Right forelimb (tissue), 1 donor: ENCODE data around the gene ZIC2.
"Not testable (repeated sequence)": the region's sequence is repeated elsewhere in the genome, so short reads cannot be mapped to it uniquely, and the experiment has no call there.

ENCODE experiments used
- DNase-seq: peaks from one replicate; pipeline ENCODE4 v3.0.0-alpha.2; 2018

ZIC2 gene

DNA sequence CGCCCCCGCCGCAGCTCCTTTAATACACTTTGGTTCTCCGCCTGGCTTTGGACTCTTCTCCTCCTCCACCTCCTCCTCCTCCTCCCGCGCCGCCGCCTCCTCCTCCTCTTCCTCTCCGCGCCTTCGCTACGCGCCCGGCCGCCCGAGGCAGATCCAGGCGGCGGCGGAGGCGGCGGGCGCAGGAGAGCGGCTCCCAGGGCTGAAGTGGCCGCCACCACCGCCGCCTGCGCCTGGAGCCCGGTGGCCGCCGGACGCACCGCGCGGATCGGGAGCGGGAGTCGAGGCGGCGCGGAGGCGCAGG is at the start of gene ZIC2:
Gene ZIC2 (plus strand): TSS at position 50 of the 301 bp plus-strand sequence. CDS start 281 bp downstream, outside the sequence.
- DNase-seq = no peak

DNA sequence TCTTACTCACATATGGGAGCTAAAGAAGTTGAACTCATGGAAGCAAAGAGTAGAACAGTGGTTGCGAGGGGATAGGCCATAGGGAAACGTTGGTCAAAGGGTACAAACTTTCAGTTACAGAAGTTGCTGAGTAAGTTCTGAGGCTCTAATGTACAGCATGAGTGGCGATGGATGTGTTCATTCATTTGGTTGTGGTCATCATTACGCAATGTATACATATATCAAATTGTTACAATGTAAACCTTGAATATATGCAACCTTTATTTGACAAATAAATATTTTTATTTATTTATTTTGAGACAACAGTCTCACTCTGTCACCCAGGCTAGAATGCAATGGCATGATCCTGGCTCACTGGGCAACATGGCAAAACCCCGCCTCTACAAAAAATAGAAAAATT is 48.7 kb upstream of the ZIC2 start:
- no peak for DNase-seq

DNA sequence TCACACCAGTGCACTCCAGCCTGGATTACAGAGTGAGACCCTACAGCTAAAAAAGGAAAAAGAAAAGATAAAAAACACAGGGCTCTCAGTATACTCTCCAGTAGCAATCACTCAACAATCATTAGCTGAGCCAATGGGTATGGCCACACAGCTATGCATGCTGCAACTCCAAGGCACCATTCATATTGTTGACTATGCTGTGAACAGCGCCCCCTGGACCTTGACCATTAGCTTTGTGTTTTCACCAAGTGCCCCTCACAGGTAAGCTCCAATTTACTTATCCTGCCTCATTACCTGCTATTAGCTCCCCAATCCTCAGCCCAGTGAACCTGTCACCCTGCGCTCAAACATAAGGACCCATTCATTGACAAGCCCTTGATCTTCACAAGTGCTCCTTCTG is 45.8 kb upstream of the ZIC2 start:
- DNase-seq = no peak

DNA sequence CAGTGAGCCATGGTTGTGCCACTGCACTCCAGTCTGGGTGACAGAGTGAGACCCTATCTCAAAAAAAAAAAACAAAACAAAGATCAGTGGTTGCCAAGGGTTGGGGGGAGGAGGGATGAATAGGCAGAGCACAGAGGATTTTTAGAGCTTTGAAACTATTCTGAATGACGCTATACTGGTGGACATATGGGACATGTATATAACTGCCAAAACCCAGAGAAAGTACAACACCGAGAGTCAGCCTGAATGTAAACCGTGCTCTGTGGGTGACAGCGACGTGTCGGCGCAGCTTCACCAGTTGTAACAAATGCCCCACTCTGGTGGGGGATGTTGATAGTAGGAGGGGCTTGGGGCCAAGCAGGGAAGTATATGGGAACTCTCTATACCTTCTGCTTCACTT is 42.9 kb upstream of the ZIC2 start:
- DNase-seq = no peak

DNA sequence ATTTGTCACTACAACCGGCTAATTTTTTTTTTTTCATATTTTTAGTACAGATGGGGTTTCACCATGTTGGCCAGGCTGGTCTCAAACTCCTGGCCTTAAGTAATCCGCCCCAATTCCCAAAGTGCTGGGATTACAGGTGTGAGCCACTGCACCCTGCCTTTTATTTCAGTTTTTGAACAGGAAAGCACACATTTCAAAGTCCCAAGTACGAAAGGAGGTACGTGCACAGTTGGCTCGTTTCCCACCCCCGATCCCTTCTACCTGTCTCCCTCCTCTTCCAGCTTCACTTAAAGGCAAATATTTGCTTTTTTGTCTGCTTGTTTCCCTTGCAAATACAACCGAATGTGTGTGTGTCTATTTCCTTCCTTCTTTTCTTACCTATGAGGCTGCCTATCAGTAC is 40.5 kb upstream of the ZIC2 start:
- DNase-seq = no peak

DNA sequence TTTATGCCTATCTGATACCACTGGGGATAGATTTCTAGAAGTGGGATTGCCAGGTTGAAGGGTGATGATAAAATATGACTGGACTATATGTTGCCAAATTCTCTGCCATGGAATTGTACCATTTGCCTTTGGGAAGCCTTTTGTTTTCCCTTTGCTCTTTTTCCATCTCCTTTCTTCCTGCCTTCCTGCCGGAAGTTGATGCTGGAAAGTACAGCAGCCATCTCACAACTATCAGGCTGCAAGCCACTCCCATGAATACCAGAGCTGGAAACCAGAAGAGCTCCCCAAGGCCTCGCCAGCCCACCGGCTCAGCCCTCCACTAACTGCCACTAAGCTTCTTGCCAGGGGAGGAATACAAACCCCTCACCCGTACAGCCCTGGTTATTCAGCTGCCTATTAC is 39.7 kb upstream of the ZIC2 start:
- DNase-seq = no peak

DNA sequence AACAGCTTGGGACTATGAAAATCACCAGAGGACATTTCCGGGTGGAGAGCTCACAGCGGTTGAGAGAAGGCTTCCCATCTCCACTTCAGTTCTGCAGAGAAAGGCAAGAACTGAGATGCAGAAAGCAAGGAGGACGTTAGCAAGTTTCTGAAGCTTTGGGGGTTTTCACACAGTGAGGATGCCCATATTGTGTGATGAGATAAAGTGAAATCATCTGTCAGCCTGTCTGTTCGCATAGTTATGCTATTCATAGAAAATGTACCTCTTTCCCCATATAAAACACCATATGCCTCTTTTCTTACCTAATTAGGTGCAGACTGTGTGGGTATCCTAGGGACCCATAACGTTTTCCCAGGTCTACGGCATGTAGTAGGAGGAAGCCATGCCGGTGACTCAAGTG is 37.5 kb upstream of the ZIC2 start:
- no peak for DNase-seq

DNA sequence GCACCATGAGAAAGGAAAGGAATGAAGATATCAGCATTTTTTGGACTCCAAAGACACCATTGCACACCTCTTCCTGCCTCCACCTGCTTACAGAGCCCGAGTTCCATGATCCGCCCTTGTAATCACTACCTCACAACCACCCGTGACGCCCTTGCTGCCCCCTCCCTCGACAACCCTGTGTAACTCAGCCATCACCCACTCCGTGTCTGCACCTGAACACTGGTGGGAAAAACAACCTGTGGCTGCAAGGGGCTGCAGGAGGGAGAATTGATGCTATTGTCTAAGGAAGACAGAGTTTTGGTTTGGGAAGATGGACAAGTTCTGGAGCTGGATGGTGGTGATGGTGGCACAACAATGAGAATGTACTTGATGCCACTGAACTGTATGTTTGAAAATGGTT is 37.0 kb upstream of the ZIC2 start:
- DNase-seq = no peak

DNA sequence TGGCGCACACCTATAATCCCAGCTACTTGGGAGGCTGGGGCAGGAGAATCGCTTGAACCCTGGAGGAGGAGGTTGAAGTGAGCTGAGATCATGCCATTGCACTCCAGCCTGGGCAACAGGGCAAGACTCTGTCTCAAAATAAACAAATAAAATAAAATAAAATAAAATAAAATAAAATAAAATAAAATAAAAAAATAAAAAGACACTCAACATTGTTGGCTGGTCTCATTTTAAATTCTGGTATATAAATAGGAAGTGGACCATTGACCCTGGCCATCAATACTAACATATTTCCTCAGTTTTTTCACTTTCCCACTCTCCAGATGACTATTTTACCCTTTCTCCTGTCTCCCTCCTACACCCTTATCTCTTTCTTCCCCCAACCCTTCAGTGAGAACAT is 36.1 kb upstream of the ZIC2 start:
- not testable (repeated sequence) for DNase-seq

DNA sequence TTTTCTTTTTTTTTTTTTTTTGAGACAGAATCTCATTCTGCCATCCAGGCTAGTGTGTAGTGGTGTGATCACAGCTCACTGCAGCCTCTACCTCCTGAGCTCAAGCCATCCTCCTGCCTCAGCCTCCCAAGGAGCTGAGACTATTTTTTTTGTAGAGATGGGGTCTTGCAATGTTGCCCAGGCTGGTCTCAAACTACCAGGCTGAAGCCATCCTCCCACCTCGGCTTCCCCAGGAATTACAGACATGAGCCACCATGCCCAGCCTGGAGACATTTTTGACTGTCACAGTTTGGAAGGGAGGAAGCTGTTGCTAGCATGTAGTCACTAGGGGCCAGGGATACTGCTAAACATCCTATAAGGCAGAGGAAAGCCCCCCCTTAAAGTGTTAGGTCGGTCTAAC is 33.9 kb upstream of the ZIC2 start:
- peak; percentile 6 for DNase-seq

DNA sequence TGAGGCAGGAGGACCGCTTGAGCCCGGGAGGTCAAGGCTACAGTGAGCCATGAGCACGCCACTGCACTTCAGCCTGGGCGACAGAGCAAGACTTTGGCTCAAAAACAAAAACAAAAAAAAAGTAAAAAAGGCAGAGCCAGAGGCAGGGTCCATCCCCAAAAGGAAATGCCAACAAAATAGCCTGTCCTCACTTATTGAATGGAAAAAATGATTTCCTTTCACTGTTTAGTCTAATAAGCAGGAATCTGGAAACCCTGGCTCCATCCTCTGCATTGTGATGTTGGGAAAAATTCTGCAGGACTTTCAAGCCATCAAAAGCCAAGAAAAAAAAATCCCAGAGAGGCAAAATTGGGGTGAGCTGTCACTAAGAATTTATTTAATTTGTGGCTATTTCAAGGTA is 33.2 kb upstream of the ZIC2 start:
- DNase-seq = no peak

DNA sequence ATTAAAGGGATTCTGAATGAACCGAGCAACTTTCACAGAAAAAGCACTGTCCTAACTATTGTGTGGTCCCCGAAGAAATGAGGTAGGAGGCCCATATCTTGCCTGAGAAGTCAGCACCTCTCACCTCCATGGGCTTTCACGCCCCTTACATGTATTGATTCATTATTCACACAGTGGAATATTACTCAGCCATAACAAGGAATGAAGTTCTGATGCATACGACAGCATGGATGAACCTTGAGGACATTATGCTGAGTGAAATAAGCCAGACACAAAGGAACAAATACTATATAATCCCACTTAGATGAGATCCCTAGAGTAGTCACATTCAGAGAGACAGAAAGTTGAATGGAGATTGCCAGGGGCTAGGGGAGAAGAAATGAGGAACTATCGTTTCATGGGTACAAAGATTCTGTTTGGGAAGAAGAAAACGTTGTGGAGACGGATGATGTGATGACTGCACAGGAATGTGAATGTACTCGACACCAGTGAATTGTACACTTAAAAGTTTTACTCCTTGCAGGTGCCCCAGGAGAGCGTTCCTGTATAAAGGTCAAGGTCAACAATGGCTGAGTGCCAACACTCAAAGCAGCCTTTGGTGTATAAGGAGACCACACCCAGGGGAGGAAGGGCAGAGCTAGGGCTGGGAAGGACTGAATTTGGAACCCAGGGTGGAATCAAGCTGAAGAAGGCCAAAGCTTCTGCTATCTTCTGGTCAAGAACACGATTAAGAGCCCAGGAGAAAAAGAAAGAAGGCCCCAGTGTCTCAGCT is 32.5 kb upstream of the ZIC2 start:
- DNase-seq = peak; percentile 18

DNA sequence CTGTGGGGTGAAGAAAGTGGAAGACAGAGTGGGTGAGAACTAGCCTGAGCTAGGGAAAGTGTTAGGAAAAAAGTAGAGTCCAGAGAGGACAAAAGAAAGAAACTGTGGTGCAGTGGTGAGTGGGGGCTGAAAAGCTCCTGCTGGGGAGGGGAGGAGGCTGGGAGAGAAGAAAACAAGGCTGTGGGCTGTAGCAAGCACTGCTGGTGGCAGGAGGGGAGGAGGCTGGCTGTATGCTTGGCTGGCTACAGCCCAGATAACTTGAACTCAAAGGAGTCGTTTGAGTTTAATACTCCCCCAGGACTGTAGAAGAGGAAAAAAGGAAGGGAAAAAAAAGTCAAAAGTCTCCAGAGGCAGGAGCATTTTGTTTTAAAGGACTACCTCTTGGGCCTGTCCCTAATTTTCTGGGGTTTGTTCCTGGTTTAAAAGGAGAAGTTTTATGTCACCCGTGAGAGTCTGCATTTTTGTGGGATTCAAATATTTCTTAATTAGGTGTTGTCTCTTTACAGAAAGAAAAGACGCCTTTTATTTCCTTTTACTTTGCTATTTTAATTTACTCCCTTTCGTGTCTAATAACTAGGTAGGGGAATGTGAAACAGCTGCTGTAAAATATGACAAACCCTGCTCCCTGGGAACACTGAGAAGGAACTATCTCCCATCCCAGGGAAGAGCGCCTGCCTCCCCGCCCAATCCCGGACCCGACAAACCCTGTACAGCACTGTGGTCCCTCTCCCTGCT is 31.7 kb upstream of the ZIC2 start:
- DNase-seq = no peak

DNA sequence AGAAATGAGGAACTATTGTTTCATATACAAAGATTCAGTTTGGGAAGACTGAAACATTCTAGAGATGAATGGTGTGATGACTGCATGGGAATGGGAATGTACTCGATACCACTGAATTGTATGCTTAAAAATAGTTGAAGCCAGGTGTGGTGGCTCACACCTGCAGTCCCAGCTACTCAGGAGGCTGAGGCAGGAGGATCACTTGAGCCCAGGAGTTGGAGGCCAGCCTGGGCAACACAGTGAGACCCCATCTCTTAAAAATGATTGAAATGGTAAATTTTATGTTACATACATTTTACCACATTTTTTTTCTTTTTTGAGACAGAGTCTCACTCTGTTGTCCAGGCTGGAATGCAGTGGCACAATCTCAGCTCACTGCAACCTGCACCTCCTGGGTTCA is 29.9 kb upstream of the ZIC2 start:
- not testable (repeated sequence) for DNase-seq

DNA sequence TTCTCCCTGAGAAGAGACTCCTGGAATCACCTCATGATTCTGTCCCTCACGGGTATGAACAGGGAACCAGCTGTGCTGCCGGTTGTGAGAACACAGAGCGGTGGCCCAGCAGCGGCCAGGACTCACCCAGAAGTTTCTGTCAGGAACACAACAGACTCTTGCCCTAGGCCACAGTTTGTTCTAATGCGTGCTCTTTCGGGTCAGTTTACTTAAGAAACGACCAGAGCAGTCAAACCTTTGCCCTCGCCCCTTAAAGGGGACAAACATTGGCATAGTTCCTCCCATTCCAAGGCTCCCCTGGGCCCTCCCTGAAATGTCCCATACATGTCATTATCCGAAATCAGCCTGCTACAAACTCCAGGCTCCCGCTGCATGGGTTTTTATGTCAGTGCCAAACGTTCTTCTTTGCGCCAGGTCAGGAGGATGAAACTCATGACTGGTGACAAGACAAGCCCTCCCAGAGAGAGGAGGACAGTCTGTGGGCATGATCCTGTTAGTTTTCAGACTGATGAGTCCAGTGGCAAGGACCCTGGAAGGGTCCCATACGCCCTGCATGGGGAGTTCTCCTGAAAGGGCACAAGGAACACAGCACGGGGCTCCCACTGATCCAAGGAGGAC is 28.3 kb upstream of the ZIC2 start:
- DNase-seq = no peak

DNA sequence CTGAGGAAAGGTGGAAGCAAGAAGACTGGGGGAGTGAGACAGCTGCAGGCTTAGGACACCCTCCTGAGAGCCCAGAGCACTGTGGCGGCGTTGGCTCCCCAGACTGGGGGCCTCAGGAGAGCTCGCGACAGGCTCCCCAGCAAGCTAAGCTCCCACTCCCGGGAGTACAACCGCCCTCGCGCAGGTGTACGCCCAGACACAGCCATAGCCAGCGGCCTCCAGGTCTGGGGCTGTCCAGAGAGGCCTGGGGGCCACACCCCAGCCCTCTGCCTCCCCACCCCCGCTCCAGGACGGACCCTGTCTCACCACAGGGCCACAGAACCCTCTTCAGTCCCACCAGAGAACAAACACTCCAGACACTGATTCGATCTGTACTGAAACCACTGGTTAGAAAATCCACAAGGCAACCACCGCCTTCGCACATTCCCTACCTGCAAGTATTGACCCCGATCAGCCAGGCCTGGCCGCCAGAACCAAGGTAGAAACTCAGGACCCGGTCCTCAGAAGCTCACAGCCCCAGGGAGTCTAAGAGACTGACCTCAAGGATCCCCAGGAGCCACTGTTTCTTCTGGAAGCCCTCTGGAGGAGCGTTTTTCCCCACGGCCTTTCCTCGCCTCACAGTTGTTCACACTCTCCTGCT is 26.4 kb upstream of the ZIC2 start:
- no peak for DNase-seq

DNA sequence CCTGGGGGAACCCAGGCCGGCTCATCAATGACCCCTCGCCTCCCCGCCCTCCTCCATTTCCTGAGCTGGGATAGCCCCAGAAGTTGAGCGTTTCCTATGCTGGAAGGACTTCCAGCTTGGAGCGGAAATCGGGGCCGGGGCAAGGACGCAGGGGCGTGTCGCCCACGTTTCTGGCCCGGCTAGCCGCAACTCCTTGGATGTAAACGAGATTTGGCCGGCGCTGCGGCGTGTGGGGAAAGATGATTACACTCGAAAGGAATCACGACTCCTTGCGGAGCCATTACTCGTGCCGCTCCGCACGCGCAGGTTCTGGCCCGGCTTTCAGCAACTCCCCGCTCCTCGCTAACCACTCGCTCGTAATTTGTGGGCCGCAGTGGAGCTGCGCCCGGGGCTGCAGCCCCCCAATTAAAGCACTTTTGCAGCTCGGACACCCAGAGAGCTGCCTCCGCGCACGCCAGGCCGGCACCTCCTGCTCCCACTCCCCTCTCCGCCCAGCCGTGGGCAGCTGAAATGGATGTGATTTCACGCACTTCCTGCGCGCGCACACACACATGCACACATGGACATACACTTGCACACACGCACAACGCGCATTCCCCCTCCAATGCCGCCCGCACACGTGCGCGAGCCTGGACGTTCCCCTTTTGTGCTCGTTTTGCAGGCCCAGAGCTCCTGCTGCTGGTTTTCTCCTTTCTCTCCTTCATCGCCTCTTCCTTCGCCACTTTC is 25.7 kb upstream of the ZIC2 start:
- DNase-seq = peak; percentile 83

DNA sequence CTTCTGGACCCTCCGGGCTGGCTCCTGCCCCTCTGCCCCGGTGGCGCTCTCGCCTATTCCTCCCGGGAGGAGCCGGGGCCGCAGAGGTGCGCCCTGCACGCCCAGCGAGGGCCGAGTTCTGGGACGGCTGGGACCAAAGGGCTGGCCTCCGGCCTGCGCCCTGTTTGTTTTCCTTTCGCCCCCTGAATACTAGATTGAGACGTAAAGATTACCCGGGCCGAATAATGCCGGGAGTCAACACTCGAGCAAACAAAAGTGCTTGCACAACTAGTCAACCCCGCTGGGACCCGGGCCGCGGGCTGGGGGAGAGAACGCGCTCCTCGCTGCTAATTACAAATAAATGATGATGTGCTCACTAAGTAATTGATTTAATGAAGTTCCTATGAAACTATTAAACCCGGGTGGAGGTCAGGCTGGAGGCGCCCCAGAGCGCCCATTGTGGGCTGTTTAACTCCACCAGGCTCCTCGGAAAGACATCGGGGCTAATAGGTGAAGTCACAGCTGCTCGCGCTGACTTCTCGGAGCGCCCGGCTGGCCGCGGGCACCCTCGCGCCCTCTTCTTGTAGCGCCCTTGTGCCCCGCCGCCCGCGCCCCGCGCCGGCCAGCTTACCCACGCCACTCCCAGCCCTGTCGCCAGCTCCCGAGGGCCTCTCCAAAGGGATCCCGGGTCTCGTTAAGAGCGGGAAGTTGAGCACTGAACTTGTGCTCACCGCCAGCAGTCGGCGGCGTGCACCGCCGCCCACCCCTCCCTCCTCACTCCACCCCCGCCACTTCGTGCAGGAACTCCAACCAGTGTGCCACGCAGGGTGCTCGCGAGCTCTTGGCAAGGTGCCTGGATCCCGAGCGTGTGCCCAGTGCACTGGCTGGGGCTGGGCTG is 24.9 kb upstream of the ZIC2 start:
- peak; percentile 59 for DNase-seq

DNA sequence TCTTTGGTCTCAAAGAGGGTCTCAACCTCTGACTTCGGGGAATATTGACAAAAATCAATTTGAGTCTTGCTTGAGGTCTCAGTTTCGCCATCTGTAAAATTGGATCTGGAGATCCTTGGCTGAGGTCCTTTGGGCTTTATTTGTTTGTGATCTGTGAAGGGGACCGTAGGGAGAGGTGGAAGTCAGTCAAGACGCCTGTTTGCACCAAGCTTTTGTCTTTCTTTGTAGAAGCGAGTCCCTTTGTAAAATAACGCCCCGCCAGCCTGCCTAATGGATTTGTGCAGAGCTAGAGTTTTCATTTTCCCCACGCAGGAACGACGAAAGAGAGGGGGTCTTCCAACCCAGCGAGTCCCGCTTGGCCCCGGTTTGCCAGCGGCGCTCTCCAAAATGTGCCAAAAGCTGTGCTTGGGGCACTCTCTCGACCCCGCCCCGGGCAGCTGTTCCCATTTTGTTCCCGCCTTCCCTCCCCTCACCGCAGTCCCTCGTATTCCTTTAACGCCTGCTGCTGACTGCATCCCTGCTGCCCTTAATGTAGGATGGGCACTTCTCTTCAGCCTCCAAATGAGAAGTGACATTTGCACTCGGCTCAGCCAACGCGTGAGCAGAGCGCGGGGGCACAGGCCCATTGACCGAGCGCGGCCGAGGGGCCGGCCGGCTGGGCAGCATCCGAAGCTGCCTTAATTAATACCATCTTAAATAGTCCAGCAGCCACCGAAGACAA is 23.0 kb upstream of the ZIC2 start:
- no peak for DNase-seq

DNA sequence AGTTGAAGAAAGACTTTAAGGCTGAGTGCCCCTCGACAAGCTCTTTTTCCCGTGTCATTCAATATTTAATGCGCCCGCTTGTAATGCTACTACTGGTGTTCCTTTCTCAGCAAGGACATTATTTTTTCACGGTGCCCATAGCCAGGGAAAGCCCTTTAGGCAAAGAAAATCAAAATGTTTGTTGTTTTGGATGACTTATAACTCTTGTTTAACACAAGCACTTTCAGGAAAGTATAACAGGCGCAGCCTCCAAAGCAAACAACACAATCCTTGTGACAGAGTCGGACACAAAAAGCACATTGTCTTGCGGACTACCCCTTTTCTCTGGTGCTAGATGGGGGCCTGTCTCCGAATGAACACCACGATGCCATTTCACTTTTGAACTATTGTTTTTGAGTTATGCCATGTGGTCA is 22.5 kb upstream of the ZIC2 start:
- DNase-seq = no peak

DNA sequence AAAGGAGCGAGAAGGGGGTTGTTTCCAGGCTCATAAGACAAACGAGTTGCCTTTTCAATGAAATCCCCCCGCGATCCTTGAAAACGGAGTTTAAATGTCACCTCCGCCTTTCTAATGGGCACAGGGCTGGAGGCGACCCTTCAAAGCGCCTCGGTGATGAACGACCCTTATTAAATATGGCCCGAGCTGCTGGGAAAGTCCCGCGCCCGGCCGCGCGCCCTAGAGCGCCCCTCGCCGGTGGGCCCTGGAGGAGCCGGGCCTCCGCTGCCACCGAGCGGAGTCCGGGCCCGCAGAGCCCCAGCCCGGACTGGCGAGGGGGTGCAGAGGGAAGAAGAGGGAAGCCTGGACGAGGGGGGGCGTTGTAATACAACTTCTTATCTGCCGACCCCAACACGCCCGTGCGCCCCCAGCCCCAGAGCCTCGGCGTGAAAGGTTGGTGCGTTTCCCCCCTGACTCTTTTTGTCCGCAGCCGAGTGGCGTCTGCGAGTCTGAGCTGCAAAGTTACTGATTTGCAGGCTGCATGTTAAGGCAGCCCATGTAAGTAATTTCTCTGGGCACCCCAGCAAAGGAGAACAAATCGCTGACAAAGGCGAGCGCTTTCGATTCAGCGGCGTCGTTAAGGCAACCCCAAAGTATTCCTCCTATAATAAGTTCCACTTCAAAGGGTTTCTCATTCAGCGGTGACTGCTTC is 21.9 kb upstream of the ZIC2 start:
- peak; percentile 43 for DNase-seq
